ENCODE measurements around the gene ACOX3. TPM values are rescaled to one million over a fixed set of nuclear protein-coding genes. Genes with fewer than 3 reads are reported as not detected.

ACOX3 gene
- total and polyA plus RNA-seq, 9 of the 15 experiments (the other 6 are each of a cell fraction or from before 2014, with no cell fraction given), result 0.68 to 7.3 (median 3.7) TPM

DNA sequence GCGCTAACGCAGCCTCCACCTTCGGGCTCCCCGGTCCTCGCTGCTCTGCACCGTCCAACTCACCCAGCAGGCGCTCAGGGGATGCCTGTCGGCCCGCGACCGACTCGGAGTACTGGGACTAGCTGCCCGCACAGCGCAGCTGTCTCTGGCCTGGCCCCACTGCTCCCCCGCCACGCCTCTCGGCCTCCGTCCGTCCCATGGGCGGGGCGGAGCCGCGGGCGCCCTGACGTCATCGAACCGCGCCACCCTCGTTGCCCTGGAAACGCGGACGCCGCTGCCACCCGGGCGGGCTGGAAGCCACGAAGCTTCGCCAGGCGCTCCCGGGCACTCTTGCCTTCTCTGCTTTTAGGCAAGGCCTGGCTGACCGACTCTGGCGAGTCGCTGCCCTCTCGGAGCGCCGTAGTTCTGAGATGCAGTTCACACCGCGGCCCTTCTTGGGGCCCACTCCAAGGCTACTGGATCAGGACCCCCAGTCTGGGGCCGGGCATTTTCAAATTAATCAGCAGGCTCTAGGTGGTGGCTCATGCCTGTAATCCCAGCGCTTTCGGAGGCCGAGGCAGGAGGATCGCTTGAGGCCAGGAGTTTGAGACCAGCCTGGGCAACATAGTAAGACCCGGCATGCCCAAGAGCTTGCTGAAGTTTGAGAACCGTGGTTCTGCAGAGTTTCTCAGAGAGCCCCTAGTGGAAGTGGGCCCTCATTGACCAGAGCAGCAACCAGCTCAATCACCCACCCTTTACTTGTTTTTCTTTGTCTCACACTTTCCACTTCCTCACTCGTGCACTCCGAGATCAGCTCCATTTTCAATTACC lies 12.0 kb downstream of the ACOX3 start (continued):
- TF ChIP-seq GABPA (tag; conservative IDR thresholded peaks at IDR 0.05; ENCODE audit: low read depth), result no peak
- TF ChIP-seq, protein P1, sequence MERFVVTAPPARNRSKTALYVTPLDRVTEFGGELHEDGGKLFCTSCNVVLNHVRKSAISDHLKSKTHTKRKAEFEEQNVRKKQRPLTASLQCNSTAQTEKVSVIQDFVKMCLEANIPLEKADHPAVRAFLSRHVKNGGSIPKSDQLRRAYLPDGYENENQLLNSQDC (CRISPR knock-in tag; IDR thresholded peaks at IDR 0.05), result no peak
- TF ChIP-seq, protein P2, sequence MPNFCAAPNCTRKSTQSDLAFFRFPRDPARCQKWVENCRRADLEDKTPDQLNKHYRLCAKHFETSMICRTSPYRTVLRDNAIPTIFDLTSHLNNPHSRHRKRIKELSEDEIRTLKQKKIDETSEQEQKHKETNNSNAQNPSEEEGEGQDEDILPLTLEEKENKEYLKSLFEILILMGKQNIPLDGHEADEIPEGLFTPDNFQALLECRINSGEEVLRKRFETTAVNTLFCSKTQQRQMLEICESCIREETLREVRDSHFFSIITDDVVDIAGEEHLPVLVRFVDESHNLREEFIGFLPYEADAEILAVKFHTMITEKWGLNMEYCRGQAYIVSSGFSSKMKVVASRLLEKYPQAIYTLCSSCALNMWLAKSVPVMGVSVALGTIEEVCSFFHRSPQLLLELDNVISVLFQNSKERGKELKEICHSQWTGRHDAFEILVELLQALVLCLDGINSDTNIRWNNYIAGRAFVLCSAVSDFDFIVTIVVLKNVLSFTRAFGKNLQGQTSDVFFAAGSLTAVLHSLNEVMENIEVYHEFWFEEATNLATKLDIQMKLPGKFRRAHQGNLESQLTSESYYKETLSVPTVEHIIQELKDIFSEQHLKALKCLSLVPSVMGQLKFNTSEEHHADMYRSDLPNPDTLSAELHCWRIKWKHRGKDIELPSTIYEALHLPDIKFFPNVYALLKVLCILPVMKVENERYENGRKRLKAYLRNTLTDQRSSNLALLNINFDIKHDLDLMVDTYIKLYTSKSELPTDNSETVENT (CRISPR knock-in tag; IDR thresholded peaks at IDR 0.05), result peak; percentile 80; the same call in 1 of the 2 replicates
- peak; percentile 97 for TF ChIP-seq RBM22 (IDR thresholded peaks at IDR 0.05; ENCODE audit: low read depth, low read length, poor library complexity, severe bottlenecking)
- TF ChIP-seq CCNT2 (IDR thresholded peaks at IDR 0.05; ENCODE audit: borderline replicate concordance, extremely low read depth, insufficient read length, low read depth, low read length), result peak; percentile 92
- TF ChIP-seq NEUROD1 (IDR thresholded peaks at IDR 0.05; ENCODE audit: borderline replicate concordance, low read depth, low read length, partially characterized antibody), result peak; percentile 74
- TF ChIP-seq UBTF (IDR thresholded peaks at IDR 0.05; ENCODE audit: borderline replicate concordance in 1 of 2, low read depth in 2 of 2, low read length in 2 of 2), result 0 out of 4 replicates have a peak, but pooled peaks of 1 of the 2 experiments have one; percentile 28
- TF ChIP-seq ZNF77 (CRISPR knock-in tag; IDR thresholded peaks at IDR 0.05), result peak; percentile 67; the same call in 1 of the 2 replicates
- peak; percentile 33; the same call in 1 of the 2 replicates for TF ChIP-seq ZKSCAN1 (IDR thresholded peaks at IDR 0.05; ENCODE audit: low read depth, low read length)
- peak; percentile 68 for TF ChIP-seq KDM5B (IDR thresholded peaks at IDR 0.05; ENCODE audit: insufficient replicate concordance, low read depth, low read length)
- TF ChIP-seq ERF (CRISPR knock-in tag; IDR thresholded peaks at IDR 0.05), result 0 out of 2 replicates have a peak, but pooled peaks have one; percentile 85
- no peak for TF ChIP-seq ZC3H8 (IDR thresholded peaks at IDR 0.05)
- TF ChIP-seq SETDB1 (IDR thresholded peaks at IDR 0.05; ENCODE audit: low read length), result peak; percentile 41
- 0 out of 4 replicates have a peak, but pooled peaks of 1 of the 2 experiments have one; percentile 65 for TF ChIP-seq NONO (IDR thresholded peaks at IDR 0.05; ENCODE audit: low read depth in 2 of 2, low read length in 1 of 2)
- 0 out of 2 replicates have a peak, but pooled peaks have one; percentile 15 for TF ChIP-seq NFIC (IDR thresholded peaks at IDR 0.05)
- no peak for TF ChIP-seq NR2F6 (CRISPR knock-in tag; IDR thresholded peaks at IDR 0.05)
- TF ChIP-seq STAT6 (CRISPR knock-in tag; IDR thresholded peaks at IDR 0.05), result peak; percentile 79; the same call in 1 of the 2 replicates
- TF ChIP-seq SAP30 (IDR thresholded peaks at IDR 0.05; ENCODE audit: borderline replicate concordance, insufficient read depth, low read depth, low read length, poor library complexity, severe bottlenecking), result peak; percentile 99

Measured in K562 (cell line).